Gastroesophageal sphincter (tissue), 4 donors: ENCODE measurements around the gene ZEB2. TPM values are rescaled to one million over a fixed set of nuclear protein-coding genes. Genes with fewer than 3 reads are reported as not detected.

Experiments used
- ATAC-seq: fragments of 150-250 bp; one replicate; pipeline ENCODE4 v1.9.1; 2016; ENCODE audit warnings: mild to moderate bottlenecking, moderate library complexity
- H3K27ac ChIP-seq, 4 donors: fragments of 200-600 bp; sonication (generic) in 3 of 4; 1 replicate in 3 of 4; 2 replicates in 1 of 4; pipeline ENCODE4 v1.5.1; 2016 to 2019
- H3K27me3 ChIP-seq: fragments of 200-600 bp; sonication (generic); one replicate; pipeline ENCODE4 v1.5.1; 2019
- H3K36me3 ChIP-seq, 2 donors: fragments of 200-600 bp; sonication (generic); one replicate each; pipeline ENCODE4 v1.5.1; 2019; ENCODE audit warnings: control low read depth in 1 of 2
- H3K4me1 ChIP-seq, 3 donors: fragments of 200-600 bp; sonication (generic); 1 replicate in 2 of 3; 2 replicates in 1 of 3; pipeline ENCODE4 v1.5.1; 2016 to 2019; ENCODE audit warnings: control low read depth in 2 of 3
- H3K4me3 ChIP-seq, 2 donors: fragments of 200-600 bp; sonication (generic); one replicate each; pipeline ENCODE4 v1.5.1; 2019; ENCODE audit warnings: mild to moderate bottlenecking in 1 of 2, moderate library complexity in 1 of 2
- H3K9me3 ChIP-seq, 3 donors: fragments of 200-600 bp; sonication (generic); one replicate each; pipeline ENCODE4 v1.5.1; 2017 to 2019; ENCODE audit warnings: control low read depth in 2 of 3
- CTCF ChIP-seq, 4 experiments: fragments of 200-600 bp in 2 of 4; fragments of 450-650 bp in 2 of 4; sonication (generic) in 1 of 4; IDR thresholded peaks; one replicate each; pipeline ENCODE4 v1.5.1; 2017 to 2019; ENCODE audit warnings: antibody characterized with exemption in 4 of 4, mild to moderate bottlenecking in 2 of 4, moderate library complexity in 2 of 4
- EP300 ChIP-seq: sonication (generic); formaldehyde crosslinking; IDR thresholded peaks from one replicate; pipeline ENCODE4 v1.6.1; 2017; ENCODE audit warnings: antibody characterized with exemption, mild to moderate bottlenecking
- POLR2A ChIP-seq, 2 donors: fragments of 450-650 bp; IDR thresholded peaks; one replicate each; pipeline ENCODE4 v1.6.1; 2017; ENCODE audit warnings: antibody characterized with exemption in 2 of 2, mild to moderate bottlenecking in 2 of 2, moderate library complexity in 1 of 2
- POLR2AphosphoS5 ChIP-seq: sonication (generic); formaldehyde crosslinking; IDR thresholded peaks from one replicate; pipeline ENCODE4 v1.6.1; 2017; ENCODE audit warnings: antibody characterized with exemption
- WGBS, 2 donors: methylation state at CpG; one replicate each; pipeline ENCODE4 v1.1.5; 2018; ENCODE audit warnings: low coverage in 1 of 2; 5-methylcytosine and 5-hydroxymethylcytosine counted together
- total RNA-seq, 4 donors: library from RNA; depleted of rRNA; stranded (reverse); fragments of >200 nt; gene quantifications; one replicate each; pipeline ENCODE4 v1.1.0, GENCODE V29; 2016

ZEB2 gene
- total RNA-seq, 4 donors from 2014 or later: 42.3 to 95.7 (median 53.8) TPM

GRCh38 chr2:144503242-144503641 is 16.7 kb downstream of the ZEB2 start:
- peak overlapping the region in 3 of 4 donors; percentile 35 to 50 (median 41) for H3K27ac ChIP-seq
- ATAC-seq: no peak

GRCh38 chr2:144502369-144502768 is 17.6 kb downstream of the ZEB2 start:
- peaks cover 0 to 30% (median 6%) of the 10 kb centered on the region in 3 donors for H3K4me1 ChIP-seq
- no peaks in the 10 kb centered on the region for H3K27me3 ChIP-seq
- peak overlapping the region in 2 of 4 donors; percentile 16 to 41 for H3K27ac ChIP-seq
- H3K9me3 ChIP-seq: no peaks in the 10 kb centered on the region
- 74 to 78% methylated on average over 5 to 7 of the region's 7 CpGs for WGBS, 2 donors
- no peak for ATAC-seq
- H3K36me3 ChIP-seq: no peaks in the 10 kb centered on the region
- H3K4me3 ChIP-seq: no peak overlapping the region
- no peak for TF ChIP-seq POLR2AphosphoS5
- no peak for TF ChIP-seq EP300
- TF ChIP-seq POLR2A (IDR thresholded peaks at IDR 0.05): no peak
- TF ChIP-seq CTCF (IDR thresholded peaks at IDR 0.05): no peak

More at GRCh38 chr2:144503242-144503641, 16.7 kb downstream of the ZEB2 start:
- WGBS, 2 donors: 47 to 75% methylated on average over 5 of the region's 5 CpGs
- H3K4me1 ChIP-seq: peaks cover 0 to 30% (median 6%) of the 10 kb centered on the region in 3 donors
- H3K36me3 ChIP-seq: no peaks in the 10 kb centered on the region
- H3K9me3 ChIP-seq: no peaks in the 10 kb centered on the region
- H3K4me3 ChIP-seq: no peak overlapping the region
- no peak for TF ChIP-seq CTCF (IDR thresholded peaks at IDR 0.05)
- no peak for TF ChIP-seq POLR2A (IDR thresholded peaks at IDR 0.05)
- no peak for TF ChIP-seq POLR2AphosphoS5
- no peak for TF ChIP-seq EP300
- H3K27me3 ChIP-seq: no peaks in the 10 kb centered on the region

- peak overlapping the region in 2 of 4 donors; percentile 16 to 41 for H3K27ac ChIP-seq
- H3K27me3 ChIP-seq: no peaks in the 10 kb centered on the region
- no peak overlapping the region for H3K4me3 ChIP-seq
- peaks cover 0 to 37% (median 6%) of the 10 kb centered on the region in 3 donors for H3K4me1 ChIP-seq
- WGBS, 2 donors: 57 to 86% methylated on average over 1 of the region's 1 CpG
- no peaks in the 10 kb centered on the region for H3K36me3 ChIP-seq
- TF ChIP-seq POLR2AphosphoS5: no peak
- TF ChIP-seq CTCF (IDR thresholded peaks at IDR 0.05): no peak
- no peak for TF ChIP-seq POLR2A (IDR thresholded peaks at IDR 0.05)
- TF ChIP-seq EP300: no peak
- ATAC-seq: no peak
- H3K9me3 ChIP-seq: no peaks in the 10 kb centered on the region
Measured at GRCh38 chr2:144501627-144502026, 18.3 kb downstream of the ZEB2 start.

GRCh38 chr2:144501118-144501517 is 18.8 kb downstream of the ZEB2 start:
- Histone ChIP-seq H3K9me3 (no peaks in the 10 kb centered on the region), H3K27me3 (no peaks in the 10 kb centered on the region), H3K4me3 (no peak overlapping the region), H3K36me3 (no peaks in the 10 kb centered on the region), H3K27ac (peak overlapping the region in 1 of 4 donors; percentile 16), H3K4me1 (peaks cover 0 to 37% (median 6%) of the 10 kb centered on the region in 3 donors)
- ATAC-seq: no peak
- 79 to 85% methylated on average over 3 of the region's 3 CpGs for WGBS, 2 donors
- no peak for TF ChIP-seq POLR2A (IDR thresholded peaks at IDR 0.05)
- no peak for TF ChIP-seq POLR2AphosphoS5
- TF ChIP-seq EP300: no peak
- TF ChIP-seq CTCF (IDR thresholded peaks at IDR 0.05): no peak

- Histone ChIP-seq H3K9me3 (no peaks in the 10 kb centered on the region), H3K27ac (no peak overlapping the region), H3K27me3 (no peaks in the 10 kb centered on the region), H3K36me3 (no peaks in the 10 kb centered on the region), H3K4me3 (no peak overlapping the region), H3K4me1 (peaks cover 0 to 40% (median 6%) of the 10 kb centered on the region in 3 donors)
- no peak for TF ChIP-seq POLR2A (IDR thresholded peaks at IDR 0.05)
- TF ChIP-seq CTCF (IDR thresholded peaks at IDR 0.05): no peak
- TF ChIP-seq EP300: no peak
- WGBS, 2 donors: 80% methylated on average over 2 of the region's 2 CpGs; no CpG with 5 or more reads in 1 of the 2 donors
- no peak for ATAC-seq
Measured at GRCh38 chr2:144500563-144500962, 19.4 kb downstream of the ZEB2 start.
